Measurements from ENCODE around the gene TOR1A. TPM values are rescaled to one million over a fixed set of nuclear protein-coding genes. Genes with fewer than 3 reads are reported as not detected.
"Not testable (repeated sequence)": the region's sequence is repeated elsewhere in the genome, so short reads cannot be mapped to it uniquely, and the experiment has no call there.

Gene TOR1A
- total RNA-seq, 2 experiments from 2014 or later: 52.0 to 58.5 TPM

- no peaks in the 10 kb centered on the region for H3K9me3 Mint-ChIP-seq
- CTCF ChIA-PET: interaction anchor here (1.0 kb wide), 1 partner anchor 23 kb away, joined by 3 read pairs; no protein-coding TSS in a partner anchor
- H3K4me1 Mint-ChIP-seq: peaks cover 33% of the 10 kb centered on the region
- H3K27ac Mint-ChIP-seq: no peak overlapping the region
- POLR2A ChIA-PET: no interaction called here
- H3K36me3 Mint-ChIP-seq (ENCODE audit: low read depth): peaks cover 57% of the 10 kb centered on the region
- H3K4me3 Mint-ChIP-seq: no peak overlapping the region
- no peaks in the 10 kb centered on the region for H3K27me3 Mint-ChIP-seq
- DNase-seq: no peak
These were observed 13.1 kb downstream of the TOR1A start for GRCh38 chr9:129810788-129811187.

GRCh38 chr9:129810116-129810515 lies 13.8 kb downstream of the TOR1A start:
- no peaks in the 10 kb centered on the region for H3K27me3 Mint-ChIP-seq
- no peak for DNase-seq
- CTCF ChIA-PET: interaction anchor here (1.0 kb wide), 1 partner anchor 23 kb away, joined by 3 read pairs; no protein-coding TSS in a partner anchor
- POLR2A ChIA-PET: no interaction called here
- peaks cover 38% of the 10 kb centered on the region for H3K4me1 Mint-ChIP-seq
- H3K27ac Mint-ChIP-seq: no peak overlapping the region
- no peaks in the 10 kb centered on the region for H3K9me3 Mint-ChIP-seq
- H3K4me3 Mint-ChIP-seq: no peak overlapping the region
- H3K36me3 Mint-ChIP-seq (ENCODE audit: low read depth): peaks cover 58% of the 10 kb centered on the region

- H3K36me3 Mint-ChIP-seq (ENCODE audit: low read depth): peaks cover 57% of the 10 kb centered on the region
- no peaks in the 10 kb centered on the region for H3K27me3 Mint-ChIP-seq
- ChIA-PET CTCF (interaction anchor here (0.6 kb wide), 1 partner anchor 13 kb away, joined by 3 read pairs; no protein-coding TSS in a partner anchor), POLR2A (no interaction called here)
- H3K4me1 Mint-ChIP-seq: peaks cover 40% of the 10 kb centered on the region
- H3K27ac Mint-ChIP-seq: no peak overlapping the region
- H3K4me3 Mint-ChIP-seq: no peak overlapping the region
- DNase-seq: no peak
- no peaks in the 10 kb centered on the region for H3K9me3 Mint-ChIP-seq
These were observed 14.6 kb downstream of the TOR1A start for GRCh38 chr9:129809346-129809745.

GRCh38 chr9:129806061-129806460 lies 17.9 kb downstream of the TOR1A start:
- Mint-ChIP-seq H3K4me1 (peaks cover 48% of the 10 kb centered on the region), H3K27ac (peak overlapping the region; percentile 3), H3K36me3 (ENCODE audit: low read depth) (peaks cover 47% of the 10 kb centered on the region), H3K27me3 (no peaks in the 10 kb centered on the region), H3K9me3 (no peaks in the 10 kb centered on the region), H3K4me3 (no peak overlapping the region)
- ChIA-PET CTCF (interaction anchor here (0.5 kb wide), 1 partner anchor 376 kb away, joined by 3 read pairs; no protein-coding TSS in a partner anchor), POLR2A (no interaction called here)
- no peak for DNase-seq

GRCh38 chr9:129803676-129804060 lies 20.3 kb downstream of the TOR1A start:
- CTCF ChIA-PET: interaction anchor here (0.8 to 2.0 kb wide), 4 partner anchors 14 to 81 kb away, joined by 3 to 6 read pairs (median 4); no protein-coding TSS in a partner anchor
- POLR2A ChIA-PET: no interaction called here
- peak overlapping the region; percentile 97 for H3K27ac Mint-ChIP-seq
- peaks cover 38% of the 10 kb centered on the region for H3K4me1 Mint-ChIP-seq
- peaks cover 28% of the 10 kb centered on the region for H3K36me3 Mint-ChIP-seq (ENCODE audit: low read depth)
- H3K9me3 Mint-ChIP-seq: no peaks in the 10 kb centered on the region
- H3K4me3 Mint-ChIP-seq: peak overlapping the region; percentile 87
- no peaks in the 10 kb centered on the region for H3K27me3 Mint-ChIP-seq
- no peak for DNase-seq

GRCh38 chr9:129802833-129803675 lies 20.9 kb downstream of the TOR1A start, which contains the start of gene TOR1B:
Gene TOR1B, plus strand, starts transcription at chr9:129803184. Its CDS starts 29 bp downstream, at chr9:129803213.
- Mint-ChIP-seq H3K4me3 (peak within 1 kb of the TSS; percentile 87), H3K36me3 (ENCODE audit: low read depth) (peaks cover 25% of the 10 kb centered on the region), H3K27me3 (no peaks in the 10 kb centered on the region), H3K4me1 (peaks cover 38% of the 10 kb centered on the region), H3K9me3 (no peaks in the 10 kb centered on the region), H3K27ac (peak within 1 kb of the TSS; percentile 97)
- POLR2A ChIA-PET: interaction anchor here (0.6 kb wide), 1 partner anchor 21 kb away, joined by 6 read pairs; no protein-coding TSS in a partner anchor
- peak; percentile 95 for DNase-seq
- CTCF ChIA-PET: interaction anchor here (0.7 to 2.0 kb wide), 7 partner anchors 14 to 346 kb away, joined by 3 to 6 read pairs (median 3); no protein-coding TSS in a partner anchor

- H3K36me3 Mint-ChIP-seq (ENCODE audit: low read depth): peaks cover 17% of the 10 kb centered on the region
- no peaks in the 10 kb centered on the region for H3K27me3 Mint-ChIP-seq
- H3K27ac Mint-ChIP-seq: peak overlapping the region; percentile 83
These were observed 22.4 kb downstream of the TOR1A start for GRCh38 chr9:129801504-129801903.

GRCh38 chr9:129798973-129799372 lies 25.0 kb downstream of the TOR1A start:
- Mint-ChIP-seq H3K27me3 (no peaks in the 10 kb centered on the region), H3K36me3 (ENCODE audit: low read depth) (peaks cover 2% of the 10 kb centered on the region), H3K9me3 (no peaks in the 10 kb centered on the region), H3K4me1 (peaks cover 13% of the 10 kb centered on the region), H3K27ac (no peak overlapping the region), H3K4me3 (no peak overlapping the region)
- ChIA-PET POLR2A (no interaction called here), CTCF (interaction anchor here (1.1 kb wide), 1 partner anchor 61 kb away, joined by 3 read pairs; no protein-coding TSS in a partner anchor)
- DNase-seq: no peak

More at GRCh38 chr9:129801504-129801903, 22.4 kb downstream of the TOR1A start:
- POLR2A ChIA-PET: no interaction called here
- CTCF ChIA-PET: interaction anchor here (1.3 to 1.9 kb wide), 2 partner anchors 11 to 15 kb away, joined by 3 to 8 read pairs; no protein-coding TSS in a partner anchor
- Mint-ChIP-seq H3K4me1 (peaks cover 31% of the 10 kb centered on the region), H3K4me3 (peak overlapping the region; percentile 58), H3K9me3 (no peaks in the 10 kb centered on the region)
- DNase-seq: no peak

GRCh38 chr9:129796029-129796428 lies 27.9 kb downstream of the TOR1A start:
- H3K9me3 Mint-ChIP-seq; H3K27me3 Mint-ChIP-seq; H3K27ac Mint-ChIP-seq; H3K4me3 Mint-ChIP-seq; H3K36me3 Mint-ChIP-seq (ENCODE audit: low read depth); H3K4me1 Mint-ChIP-seq; POLR2A ChIA-PET; DNase-seq; CTCF ChIA-PET: not testable (repeated sequence)

GRCh38 chr9:129794549-129794948 lies 29.4 kb downstream of the TOR1A start:
- H3K9me3 Mint-ChIP-seq: no peaks in the 10 kb centered on the region
- no peak overlapping the region for H3K4me3 Mint-ChIP-seq
- no peaks in the 10 kb centered on the region for H3K27me3 Mint-ChIP-seq
- no peak overlapping the region for H3K27ac Mint-ChIP-seq
- POLR2A ChIA-PET: no interaction called here
- H3K36me3 Mint-ChIP-seq (ENCODE audit: low read depth): no peaks in the 10 kb centered on the region
- H3K4me1 Mint-ChIP-seq: peaks cover 10% of the 10 kb centered on the region
- DNase-seq: no peak
- CTCF ChIA-PET: no interaction called here

GRCh38 chr9:129786481-129786880 lies 37.5 kb downstream of the TOR1A start:
- ChIA-PET CTCF (interaction anchor here (0.6 to 7.0 kb wide), 3 partner anchors 15 to 426 kb away, joined by 3 to 45 read pairs (median 3); no protein-coding TSS in a partner anchor), POLR2A (no interaction called here)
- no peaks in the 10 kb centered on the region for H3K36me3 Mint-ChIP-seq (ENCODE audit: low read depth)
- no peaks in the 10 kb centered on the region for H3K27me3 Mint-ChIP-seq
- H3K9me3 Mint-ChIP-seq: no peaks in the 10 kb centered on the region
- DNase-seq: no peak
- H3K4me3 Mint-ChIP-seq: no peak overlapping the region
- no peak overlapping the region for H3K27ac Mint-ChIP-seq
- peaks cover 13% of the 10 kb centered on the region for H3K4me1 Mint-ChIP-seq

GRCh38 chr9:129785866-129786265 lies 38.1 kb downstream of the TOR1A start:
- no peaks in the 10 kb centered on the region for H3K36me3 Mint-ChIP-seq (ENCODE audit: low read depth)
- H3K4me3 Mint-ChIP-seq: no peak overlapping the region
- H3K9me3 Mint-ChIP-seq: no peaks in the 10 kb centered on the region
- H3K27ac Mint-ChIP-seq: no peak overlapping the region
- no peak for DNase-seq
- H3K4me1 Mint-ChIP-seq: peaks cover 13% of the 10 kb centered on the region
- POLR2A ChIA-PET: no interaction called here
- CTCF ChIA-PET: interaction anchor here (0.6 to 7.0 kb wide), 4 partner anchors 16 to 59 kb away, joined by 3 to 45 read pairs (median 7); no protein-coding TSS in a partner anchor
- no peaks in the 10 kb centered on the region for H3K27me3 Mint-ChIP-seq

- CTCF ChIA-PET: interaction anchor here (2.6 to 7.0 kb wide), 3 partner anchors 47 to 58 kb away, joined by 8 to 45 read pairs (median 8); no protein-coding TSS in a partner anchor
- H3K4me3 Mint-ChIP-seq; H3K27me3 Mint-ChIP-seq; POLR2A ChIA-PET; H3K36me3 Mint-ChIP-seq (ENCODE audit: low read depth); H3K4me1 Mint-ChIP-seq; H3K9me3 Mint-ChIP-seq; DNase-seq; H3K27ac Mint-ChIP-seq: not testable (repeated sequence)
These were observed 39.0 kb downstream of the TOR1A start for GRCh38 chr9:129784970-129785369.
